GM23338 (cell line): ENCODE results near the gene C4orf17.

Experiments used
- CTCF ChIP-seq, 2 experiments: fragments of 200-600 bp in 1 of 2; sonication (generic) in 1 of 2; conservative IDR thresholded peaks; 2 replicates each; pipeline versions ENCODE4 v1.5.1 to v1.6.1; 2016 to 2017; ENCODE audit warnings: antibody characterized with exemption in 2 of 2, low read depth in 2 of 2, mild to moderate bottlenecking in 2 of 2, moderate library complexity in 1 of 2
- EZH2 ChIP-seq: fragments of 200-600 bp; sonication (generic); IDR thresholded peaks from one replicate; pipeline ENCODE4 v1.8.0; 2017; ENCODE audit warnings: antibody characterized with exemption, mild to moderate bottlenecking, low read depth; ENCODE audit not compliant: unreplicated experiment
- POLR2AphosphoS5 ChIP-seq: IDR thresholded peaks from 2 replicates; pipeline ENCODE4 v1.6.1; 2016; ENCODE audit warnings: antibody characterized with exemption, low read depth

DNA sequence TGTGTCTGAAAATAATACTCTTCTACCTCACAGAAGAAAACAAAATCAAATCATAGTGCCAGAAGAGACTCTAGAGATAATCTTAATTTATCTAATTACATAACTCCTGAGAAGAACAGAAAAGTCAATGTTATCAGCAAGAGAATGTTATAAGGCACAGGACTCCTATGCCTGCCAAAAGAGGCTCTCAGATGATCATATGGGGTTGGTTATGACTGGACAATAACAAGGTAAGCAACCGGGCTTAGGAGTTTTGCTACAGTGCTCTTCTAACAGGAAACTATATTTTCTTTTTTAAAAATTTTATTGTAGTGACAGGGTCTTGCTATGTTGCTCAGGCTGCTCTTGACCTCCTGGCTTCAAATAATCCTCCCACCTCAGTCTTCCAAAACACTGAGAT is 3.5 kb upstream of the C4orf17 start:
- TF ChIP-seq CTCF (conservative IDR thresholded peaks at IDR 0.05; ENCODE audit: low read depth in 2 of 2) (no peak), EZH2 (no peak), POLR2AphosphoS5 (no peak)
